GM23338 (cell line): ENCODE measurements around the gene FHL2. TPM values are rescaled to one million over a fixed set of nuclear protein-coding genes. Genes with fewer than 3 reads are reported as not detected.

Source experiments
- ATAC-seq: fragments of 200-7000 bp; cut with Tn5 transposase; 3 replicates; pipeline ENCODE4 v1.9.1; 2020
- DNase-seq: peaks from one replicate; pipeline ENCODE4 v3.0.0-alpha.2; 2015; ENCODE audit warnings: low spot score
- H2AFZ ChIP-seq: fragments of 200-600 bp; sonication (generic); 2 replicates; pipeline ENCODE4 v1.8.0; 2016; ENCODE audit warnings: antibody characterized with exemption, mild to moderate bottlenecking, moderate library complexity
- H3F3A ChIP-seq: fragments of 200-600 bp; sonication (generic); replicated peaks from 2 replicates; pipeline ENCODE4 v1.8.0; 2017; ENCODE audit warnings: antibody characterized with exemption, mixed run types, low read depth
- H3K27ac ChIP-seq: fragments of 200-600 bp; sonication (generic); 2 replicates; pipeline ENCODE4 v1.6.1; 2016; ENCODE audit warnings: low read depth
- H3K27me3 ChIP-seq: fragments of 200-600 bp; sonication (generic); 2 replicates; pipeline ENCODE4 v1.8.0; 2016; ENCODE audit warnings: mild to moderate bottlenecking, mixed run types, moderate library complexity; ENCODE audit not compliant: insufficient read depth
- H3K36me3 ChIP-seq: fragments of 200-600 bp; sonication (generic); 2 replicates; pipeline ENCODE4 v1.8.0; 2016; ENCODE audit warnings: mild to moderate bottlenecking; ENCODE audit not compliant: insufficient read depth
- H3K4me1 ChIP-seq: fragments of 200-600 bp; sonication (generic); 2 replicates; pipeline ENCODE4 v1.8.0; 2016; ENCODE audit warnings: mild to moderate bottlenecking, moderate library complexity; ENCODE audit not compliant: insufficient read depth
- H3K4me2 ChIP-seq: fragments of 200-600 bp; sonication (generic); 2 replicates; pipeline ENCODE4 v1.7.1; 2017; ENCODE audit warnings: mixed run types
- H3K4me3 ChIP-seq: fragments of 200-600 bp; sonication (generic); 2 replicates; pipeline ENCODE4 v1.6.1; 2016; ENCODE audit warnings: mixed run types
- H3K79me2 ChIP-seq: fragments of 200-600 bp; sonication (generic); replicated peaks from 2 replicates; pipeline ENCODE4 v1.8.0; 2017; ENCODE audit warnings: mild to moderate bottlenecking; ENCODE audit not compliant: insufficient read depth
- H3K9me2 ChIP-seq: fragments of 200-600 bp; sonication (generic); 2 replicates; pipeline ENCODE4 v1.8.0; 2017; ENCODE audit not compliant: insufficient read depth
- H4K20me1 ChIP-seq: fragments of 200-600 bp; sonication (generic); replicated peaks from 2 replicates; pipeline ENCODE4 v1.8.0; 2017; ENCODE audit warnings: mild to moderate bottlenecking; ENCODE audit not compliant: insufficient read depth
- H3K27ac Mint-ChIP-seq: 2 replicates; pipeline ENCODE4 v1.8.0; 2020; ENCODE audit warnings: inconsistent platforms, mild to moderate bottlenecking, moderate library complexity, mixed read lengths
- H3K27me3 Mint-ChIP-seq: 3 replicates; pipeline ENCODE4 v1.8.0; 2022; ENCODE audit warnings: low read depth, mild to moderate bottlenecking, moderate library complexity, mixed read lengths, inconsistent platforms; ENCODE audit not compliant: insufficient read depth, poor library complexity
- H3K36me3 Mint-ChIP-seq: 3 replicates; pipeline ENCODE4 v1.8.0; 2021; ENCODE audit warnings: low read depth, mild to moderate bottlenecking, inconsistent platforms, moderate library complexity, mixed read lengths
- H3K4me1 Mint-ChIP-seq: 3 replicates; pipeline ENCODE4 v1.8.0; 2020; ENCODE audit warnings: mild to moderate bottlenecking, inconsistent platforms, mixed read lengths
- H3K4me3 Mint-ChIP-seq: 3 replicates; pipeline ENCODE4 v1.8.0; 2021; ENCODE audit warnings: moderate library complexity, mild to moderate bottlenecking, inconsistent platforms, mixed read lengths
- H3K9me3 Mint-ChIP-seq: 3 replicates; pipeline ENCODE4 v1.8.0; 2020; ENCODE audit warnings: moderate library complexity, mild to moderate bottlenecking, inconsistent platforms, mixed read lengths
- CREB1 ChIP-seq: fragments of 250-450 bp; sonication (Bioruptor Pico); IDR thresholded peaks from 2 replicates; pipeline ENCODE4 v1.5.0; 2020; ENCODE audit warnings: low read depth, mild to moderate bottlenecking, moderate library complexity
- JUNB ChIP-seq: IDR thresholded peaks from one replicate; pipeline ENCODE4 v1.6.1; 2016; ENCODE audit warnings: antibody characterized with exemption; ENCODE audit not compliant: unreplicated experiment
- NANOG ChIP-seq: IDR thresholded peaks from 2 replicates; pipeline ENCODE4 v1.6.1; 2016; ENCODE audit warnings: antibody characterized with exemption, borderline replicate concordance
- POLR2AphosphoS5 ChIP-seq: IDR thresholded peaks from 2 replicates; pipeline ENCODE4 v1.6.1; 2016; ENCODE audit warnings: antibody characterized with exemption, low read depth
- REST ChIP-seq: IDR thresholded peaks from one replicate; pipeline ENCODE4 v1.6.1; 2018; ENCODE audit warnings: antibody characterized with exemption; ENCODE audit not compliant: unreplicated experiment
- STAT1 ChIP-seq: IDR thresholded peaks from one replicate; pipeline ENCODE4 v1.6.1; 2016; ENCODE audit warnings: antibody characterized with exemption; ENCODE audit not compliant: unreplicated experiment
- ZNF114 ChIP-seq: fragments of 250-450 bp; sonication (Bioruptor Pico); IDR thresholded peaks from 2 replicates; pipeline ENCODE4 v1.5.0; 2020; ENCODE audit warnings: mild to moderate bottlenecking, moderate library complexity
- ZNF331 ChIP-seq: fragments of 250-450 bp; sonication (Bioruptor Pico); IDR thresholded peaks from 2 replicates; pipeline ENCODE4 v1.5.0; 2020; ENCODE audit warnings: low read depth, mild to moderate bottlenecking, moderate library complexity
- polyA plus RNA-seq: library from polyadenylated mRNA; unstranded; fragments of >200 nt; fragmentation: Nextera tagmentation; extraction: Ambion mirVana; gene quantifications from 2 replicates; pipeline ENCODE4 v1.2.1, GENCODE V29; 2016
- total RNA-seq: library from RNA; depleted of rRNA; stranded (reverse); fragments of >200 nt; shearing (Covaris generic); gene quantifications from 2 replicates; pipeline ENCODE4 v1.2.3, GENCODE V29; 2014

FHL2 gene
- total and polyA plus RNA-seq, 2 experiments from 2014 or later: 29.0 to 30.9 TPM

- ATAC-seq: no peak
- Histone ChIP-seq H3K4me1 (no peaks in the 10 kb centered on the region), H4K20me1 (peaks cover 5% of the 10 kb centered on the region; the same call in 1 of the 2 replicates), H3K9me2 (no peaks in the 10 kb centered on the region), H2AFZ (no peak overlapping the region), H3F3A (no peaks in the 10 kb centered on the region), H3K27ac (no peak overlapping the region), H3K4me3 (no peak overlapping the region), H3K36me3 (no peaks in the 10 kb centered on the region), H3K27me3 (no peaks in the 10 kb centered on the region), H3K79me2 (0 out of 2 replicates have a peak, but pooled peaks cover 2% of the 10 kb centered on the region), H3K4me2 (no peak overlapping the region)
- peaks cover 25% of the 10 kb centered on the region for H3K36me3 Mint-ChIP-seq
- no peak overlapping the region for H3K27ac Mint-ChIP-seq
- no peak overlapping the region for H3K4me3 Mint-ChIP-seq
- no peaks in the 10 kb centered on the region for H3K27me3 Mint-ChIP-seq
- no peak for TF ChIP-seq NANOG
- no peaks in the 10 kb centered on the region for H3K4me1 Mint-ChIP-seq
- no peak for DNase-seq
- H3K9me3 Mint-ChIP-seq: no peaks in the 10 kb centered on the region
These were observed 18.3 kb downstream of the FHL2 start for GRCh38 chr2:105380432-105381100.

- DNase-seq: no peak
- peaks cover 17% of the 10 kb centered on the region for H3K36me3 Mint-ChIP-seq
- H3K27ac ChIP-seq: no peak overlapping the region
- no peaks in the 10 kb centered on the region for H3K36me3 ChIP-seq
- no peak for ATAC-seq
- no peaks in the 10 kb centered on the region for H3K9me2 ChIP-seq
- no peaks in the 10 kb centered on the region for H3K4me1 Mint-ChIP-seq
- H3K9me3 Mint-ChIP-seq: no peaks in the 10 kb centered on the region
- H3K4me3 Mint-ChIP-seq: no peak overlapping the region
- H3K4me2 ChIP-seq: no peak overlapping the region
- H2AFZ ChIP-seq: no peak overlapping the region
- no peak overlapping the region for H3K27ac Mint-ChIP-seq
- H4K20me1 ChIP-seq: peaks cover 5% of the 10 kb centered on the region; the same call in 1 of the 2 replicates
- 0 out of 2 replicates have a peak, but pooled peaks cover 2% of the 10 kb centered on the region for H3K79me2 ChIP-seq
- H3K4me1 ChIP-seq: no peaks in the 10 kb centered on the region
- H3K27me3 ChIP-seq: no peaks in the 10 kb centered on the region
- H3K27me3 Mint-ChIP-seq: no peaks in the 10 kb centered on the region
- H3K4me3 ChIP-seq: no peak overlapping the region
- H3F3A ChIP-seq: no peaks in the 10 kb centered on the region
- TF ChIP-seq JUNB: no peak
- TF ChIP-seq NANOG: no peak
- TF ChIP-seq STAT1: no peak
These were observed 19.1 kb downstream of the FHL2 start for GRCh38 chr2:105379741-105380186.

GRCh38 chr2:105378921-105379383 lies 19.9 kb downstream of the FHL2 start:
- no peaks in the 10 kb centered on the region for H3K4me1 Mint-ChIP-seq
- no peaks in the 10 kb centered on the region for H3K9me3 Mint-ChIP-seq
- Histone ChIP-seq H3F3A (no peaks in the 10 kb centered on the region), H3K27ac (no peak overlapping the region), H3K36me3 (no peaks in the 10 kb centered on the region), H3K27me3 (no peaks in the 10 kb centered on the region), H3K4me2 (no peak overlapping the region), H3K4me1 (no peaks in the 10 kb centered on the region), H2AFZ (no peak overlapping the region), H3K9me2 (no peaks in the 10 kb centered on the region), H3K4me3 (no peak overlapping the region), H3K79me2 (0 out of 2 replicates have a peak, but pooled peaks cover 2% of the 10 kb centered on the region), H4K20me1 (peaks cover 5% of the 10 kb centered on the region; the same call in 1 of the 2 replicates)
- DNase-seq (no peak), ATAC-seq (no peak)
- H3K36me3 Mint-ChIP-seq: peaks cover 10% of the 10 kb centered on the region
- H3K27ac Mint-ChIP-seq: no peak overlapping the region
- no peak overlapping the region for H3K4me3 Mint-ChIP-seq
- no peaks in the 10 kb centered on the region for H3K27me3 Mint-ChIP-seq
- TF ChIP-seq STAT1 (no peak), REST (no peak), CREB1 (no peak), ZNF331 (CRISPR knock-in tag) (no peak), POLR2AphosphoS5 (no peak), NANOG (no peak), JUNB (no peak), ZNF114 (CRISPR knock-in tag) (no peak)
